ENCODE results near the gene SOD2.

GRCh38 chr6:159695984-159696383, 2.9 kb upstream of the SOD2 start:
- TF ChIP-seq, protein P1, sequence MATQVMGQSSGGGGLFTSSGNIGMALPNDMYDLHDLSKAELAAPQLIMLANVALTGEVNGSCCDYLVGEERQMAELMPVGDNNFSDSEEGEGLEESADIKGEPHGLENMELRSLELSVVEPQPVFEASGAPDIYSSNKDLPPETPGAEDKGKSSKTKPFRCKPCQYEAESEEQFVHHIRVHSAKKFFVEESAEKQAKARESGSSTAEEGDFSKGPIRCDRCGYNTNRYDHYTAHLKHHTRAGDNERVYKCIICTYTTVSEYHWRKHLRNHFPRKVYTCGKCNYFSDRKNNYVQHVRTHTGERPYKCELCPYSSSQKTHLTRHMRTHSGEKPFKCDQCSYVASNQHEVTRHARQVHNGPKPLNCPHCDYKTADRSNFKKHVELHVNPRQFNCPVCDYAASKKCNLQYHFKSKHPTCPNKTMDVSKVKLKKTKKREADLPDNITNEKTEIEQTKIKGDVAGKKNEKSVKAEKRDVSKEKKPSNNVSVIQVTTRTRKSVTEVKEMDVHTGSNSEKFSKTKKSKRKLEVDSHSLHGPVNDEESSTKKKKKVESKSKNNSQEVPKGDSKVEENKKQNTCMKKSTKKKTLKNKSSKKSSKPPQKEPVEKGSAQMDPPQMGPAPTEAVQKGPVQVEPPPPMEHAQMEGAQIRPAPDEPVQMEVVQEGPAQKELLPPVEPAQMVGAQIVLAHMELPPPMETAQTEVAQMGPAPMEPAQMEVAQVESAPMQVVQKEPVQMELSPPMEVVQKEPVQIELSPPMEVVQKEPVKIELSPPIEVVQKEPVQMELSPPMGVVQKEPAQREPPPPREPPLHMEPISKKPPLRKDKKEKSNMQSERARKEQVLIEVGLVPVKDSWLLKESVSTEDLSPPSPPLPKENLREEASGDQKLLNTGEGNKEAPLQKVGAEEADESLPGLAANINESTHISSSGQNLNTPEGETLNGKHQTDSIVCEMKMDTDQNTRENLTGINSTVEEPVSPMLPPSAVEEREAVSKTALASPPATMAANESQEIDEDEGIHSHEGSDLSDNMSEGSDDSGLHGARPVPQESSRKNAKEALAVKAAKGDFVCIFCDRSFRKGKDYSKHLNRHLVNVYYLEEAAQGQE (IDR thresholded peaks at IDR 0.05; ENCODE audit: low read depth) = no peak
- TF ChIP-seq TEAD4 (IDR thresholded peaks at IDR 0.05) (no peak), EP300 (IDR thresholded peaks at IDR 0.05; ENCODE audit: borderline replicate concordance) (no peak), YY1 (IDR thresholded peaks at IDR 0.05; ENCODE audit: low read depth) (no peak), NFIC (IDR thresholded peaks at IDR 0.05) (no peak), ZBTB7A (IDR thresholded peaks at IDR 0.05; ENCODE audit: low read depth) (no peak), FOXM1 (IDR thresholded peaks at IDR 0.05; ENCODE audit: borderline replicate concordance, low read depth) (no peak), TAF1 (IDR thresholded peaks at IDR 0.05; ENCODE audit: low read depth) (no peak), RAD21 (IDR thresholded peaks at IDR 0.05; ENCODE audit: low read depth) (no peak), CEBPB (IDR thresholded peaks at IDR 0.05) (no peak), EGR1 (IDR thresholded peaks at IDR 0.05) (no peak), TCF12 (IDR thresholded peaks at IDR 0.05; ENCODE audit: low read depth) (no peak)
- TF ChIP-seq, protein P2, sequence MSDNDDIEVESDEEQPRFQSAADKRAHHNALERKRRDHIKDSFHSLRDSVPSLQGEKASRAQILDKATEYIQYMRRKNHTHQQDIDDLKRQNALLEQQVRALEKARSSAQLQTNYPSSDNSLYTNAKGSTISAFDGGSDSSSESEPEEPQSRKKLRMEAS (IDR thresholded peaks at IDR 0.05) = no peak

All from Ishikawa (cell line).